ENCODE measurements around the gene RNF169. TPM values are rescaled to one million over a fixed set of nuclear protein-coding genes. Genes with fewer than 3 reads are reported as not detected.

Gene RNF169
- total and polyA plus RNA-seq, 2 of the 13 experiments (the other 11 are each of a cell fraction or from before 2014, with no cell fraction given), result 5.3 to 14.2 TPM

DNA sequence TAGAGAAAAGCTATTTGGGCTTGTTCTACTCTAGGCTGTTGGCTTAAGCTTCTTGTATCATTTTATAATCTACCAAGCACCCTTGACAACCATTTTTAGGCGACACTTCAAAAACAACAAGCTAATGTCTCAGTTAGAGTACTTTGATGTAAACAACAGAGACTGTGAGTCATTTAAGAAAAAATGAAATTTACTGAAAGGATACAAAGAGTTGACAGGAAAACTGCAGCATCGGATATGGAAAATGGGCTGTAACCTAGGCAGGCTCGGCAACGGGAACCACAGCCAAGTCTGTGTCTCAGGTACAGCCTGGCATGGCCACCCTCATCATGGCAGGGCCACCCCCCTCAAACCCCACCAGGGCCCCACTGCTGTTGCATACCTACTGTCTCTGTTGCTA is 4.4 kb upstream of the RNF169 start:
- Histone ChIP-seq H3K4me1 (ENCODE audit: insufficient read depth, low read length) (peaks cover 34% of the 10 kb centered on the region), H3K9me3 (ENCODE audit: low read length) (no peaks in the 10 kb centered on the region), H3K79me2 (ENCODE audit: insufficient read depth, low read length) (peaks cover 2% of the 10 kb centered on the region), H3K27ac (ENCODE audit: extremely low read length, insufficient read depth, low read length) (no peak overlapping the region), H2AFZ (ENCODE audit: low read length) (no peak overlapping the region), H3K9ac (ENCODE audit: insufficient read depth, low read depth, low read length) (no peak overlapping the region), H3K4me2 (ENCODE audit: low read depth, low read length) (no peak overlapping the region), H3K36me3 (replicated peaks in 1 of 2; ENCODE audit: control insufficient read depth in 1 of 2, insufficient read depth in 2 of 2, low read length in 2 of 2) (no peaks in the 10 kb centered on the region), H4K20me1 (ENCODE audit: insufficient read depth, low read length) (no peaks in the 10 kb centered on the region), H3K4me3 (replicated peaks in 1 of 3; ENCODE audit: insufficient read depth in 1 of 3, low read depth in 2 of 3, low read length in 3 of 3) (no peak overlapping the region), H3K27me3 (ENCODE audit: control insufficient read depth in 1 of 2, insufficient read depth in 2 of 2, low read length in 2 of 2) (no peaks in the 10 kb centered on the region)
- ATAC-seq (no peak), DNase-seq (ENCODE audit: low spot score) (no peak), FAIRE-seq (no peak)
- TF ChIP-seq, protein P1, sequence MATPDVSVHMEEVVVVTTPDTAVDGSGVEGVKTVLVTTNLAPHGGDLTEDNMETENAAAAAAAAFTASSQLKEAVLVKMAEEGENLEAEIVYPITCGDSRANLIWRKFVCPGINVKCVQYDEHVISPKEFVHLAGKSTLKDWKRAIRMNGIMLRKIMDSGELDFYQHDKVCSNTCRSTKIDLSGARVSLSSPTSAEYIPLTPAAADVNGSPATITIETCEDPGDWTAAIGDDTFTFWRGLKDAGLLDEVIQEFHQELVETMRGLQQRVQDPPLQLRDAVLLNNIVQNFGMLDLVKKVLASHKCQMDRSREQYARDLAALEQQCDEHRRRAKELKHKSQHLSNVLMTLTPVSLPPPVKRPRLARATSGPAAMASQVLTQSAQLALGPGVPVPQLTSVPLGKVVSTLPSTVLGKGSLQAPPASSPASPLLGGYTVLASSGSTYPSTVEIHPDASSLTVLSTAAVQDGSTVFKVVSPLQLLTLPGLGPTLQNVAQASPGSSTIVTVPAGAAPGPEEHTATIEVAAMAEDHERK (CRISPR knock-in tag; IDR thresholded peaks at IDR 0.05; ENCODE audit: low read depth), result no peak
- no peak for TF ChIP-seq MXD4 (CRISPR knock-in tag; IDR thresholded peaks at IDR 0.05)
- TF ChIP-seq POLR2A (IDR thresholded peaks at IDR 0.05; ENCODE audit: insufficient read depth in 1 of 2, low read depth in 2 of 2, low read length in 2 of 2), result no peak
- no peak for TF ChIP-seq HMG20B (CRISPR knock-in tag; conservative IDR thresholded peaks at IDR 0.05)
- TF ChIP-seq ZZZ3 (CRISPR knock-in tag; IDR thresholded peaks at IDR 0.05; ENCODE audit: borderline replicate concordance), result no peak
- no peak for TF ChIP-seq ZNF780A (CRISPR knock-in tag; IDR thresholded peaks at IDR 0.05)
- TF ChIP-seq ZNF530 (CRISPR knock-in tag; IDR thresholded peaks at IDR 0.05; ENCODE audit: low read depth), result no peak
- no peak for TF ChIP-seq SIX4 (CRISPR knock-in tag; IDR thresholded peaks at IDR 0.05)
- TF ChIP-seq MEF2D (CRISPR knock-in tag; IDR thresholded peaks at IDR 0.05), result no peak
- TF ChIP-seq, protein P2, sequence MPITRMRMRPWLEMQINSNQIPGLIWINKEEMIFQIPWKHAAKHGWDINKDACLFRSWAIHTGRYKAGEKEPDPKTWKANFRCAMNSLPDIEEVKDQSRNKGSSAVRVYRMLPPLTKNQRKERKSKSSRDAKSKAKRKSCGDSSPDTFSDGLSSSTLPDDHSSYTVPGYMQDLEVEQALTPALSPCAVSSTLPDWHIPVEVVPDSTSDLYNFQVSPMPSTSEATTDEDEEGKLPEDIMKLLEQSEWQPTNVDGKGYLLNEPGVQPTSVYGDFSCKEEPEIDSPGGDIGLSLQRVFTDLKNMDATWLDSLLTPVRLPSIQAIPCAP (CRISPR knock-in tag; IDR thresholded peaks at IDR 0.05; ENCODE audit: low read depth), result no peak
- TF ChIP-seq ZNF331 (CRISPR knock-in tag; IDR thresholded peaks at IDR 0.05), result no peak
- TF ChIP-seq ZNF431 (CRISPR knock-in tag; IDR thresholded peaks at IDR 0.05; ENCODE audit: borderline replicate concordance, low read depth), result no peak
- TF ChIP-seq LRRFIP1 (CRISPR knock-in tag; conservative IDR thresholded peaks at IDR 0.05), result no peak
- no peak for TF ChIP-seq RXRA (CRISPR knock-in tag; IDR thresholded peaks at IDR 0.05)
- CTCF ChIA-PET (ENCODE audit: low intra/inter-chr PET ratio, low total read pairs), result no interaction called here
- no TSS peak for BruUV-seq (replicated peaks)
- in situ Hi-C loops (cut with HindIII; ENCODE audit: extremely low pct_ligation_motif_present, low pct_unique_long_range_greater_than_20kb), result no loop called here
- intact Hi-C loops (cut with micrococcal nuclease; ENCODE audit: unreplicated experiment), result loop anchor here (10.0 kb wide), 2 partner anchors 129 to 131 kb away; no protein-coding TSS in a partner anchor
- POLR2A ChIA-PET, result no interaction called here
- WGBS (ENCODE audit: low lambda C conversion rate), result 25% methylated on average over 4 of the region's 4 CpGs

Measured in HepG2 (cell line).